Vagina (tissue), 2 donors: ENCODE data around the gene TARBP2. TPM values are rescaled to one million over a fixed set of nuclear protein-coding genes. Genes with fewer than 3 reads are reported as not detected.

ENCODE experiments used
- DNase-seq, 2 donors: peaks; one replicate each; pipeline ENCODE4 v3.0.0-alpha.2; 2017; ENCODE audit errors: extremely low spot score in 2 of 2
- H3K27ac ChIP-seq: fragments of 200-600 bp; sonication (generic); one replicate; pipeline ENCODE4 v1.5.1; 2019
- H3K27me3 ChIP-seq: fragments of 200-600 bp; sonication (generic); one replicate; pipeline ENCODE4 v1.5.1; 2019
- H3K36me3 ChIP-seq, 2 donors: fragments of 200-600 bp; sonication (generic); one replicate each; pipeline ENCODE4 v1.5.1; 2017 to 2019
- H3K4me1 ChIP-seq: fragments of 200-600 bp; sonication (generic); one replicate; pipeline ENCODE4 v1.5.1; 2019
- H3K4me3 ChIP-seq, 2 donors: fragments of 200-600 bp; sonication (generic); 1 replicate in 1 of 2; 2 replicates in 1 of 2; pipeline ENCODE4 v1.5.1; 2016 to 2019
- H3K9me3 ChIP-seq: fragments of 200-600 bp; sonication (generic); one replicate; pipeline ENCODE4 v1.5.1; 2019
- POLR2A ChIP-seq, 2 donors: fragments of 450-650 bp; IDR thresholded peaks; one replicate each; pipeline ENCODE4 v1.6.1; 2017; ENCODE audit warnings: antibody characterized with exemption in 2 of 2, mild to moderate bottlenecking in 2 of 2, moderate library complexity in 2 of 2
- POLR2AphosphoS5 ChIP-seq, 2 donors: sonication (generic); formaldehyde crosslinking; IDR thresholded peaks; one replicate each; pipeline ENCODE4 v1.9.0; 2017; ENCODE audit warnings: antibody characterized with exemption in 2 of 2, mild to moderate bottlenecking in 2 of 2, low read depth in 1 of 2; ENCODE audit not compliant: insufficient read depth in 1 of 2
- intact Hi-C: fragments of 100-400 bp; cut with DNase I; formaldehyde crosslinking; loops from one replicate; pipeline ENCODE4 v1.15.1; 2023
- total RNA-seq: library from RNA; depleted of rRNA; stranded (reverse); fragments of >200 nt; gene quantifications from one replicate; pipeline ENCODE4 v1.2.3, GENCODE V29; 2016
- TF ChIP-seq, protein P1 (sequence below), 3 experiments: fragments of 450-650 bp in 2 of 3; fragments of 200-600 bp in 1 of 3; sonication (generic) in 1 of 3; IDR thresholded peaks; one replicate each; pipeline ENCODE4 v1.5.1; 2017 to 2019; ENCODE audit warnings: antibody characterized with exemption in 3 of 3, mild to moderate bottlenecking in 2 of 3, moderate library complexity in 2 of 3

Gene TARBP2
- total RNA-seq, 1 donor from 2014 or later, result 17.7 TPM

DNA sequence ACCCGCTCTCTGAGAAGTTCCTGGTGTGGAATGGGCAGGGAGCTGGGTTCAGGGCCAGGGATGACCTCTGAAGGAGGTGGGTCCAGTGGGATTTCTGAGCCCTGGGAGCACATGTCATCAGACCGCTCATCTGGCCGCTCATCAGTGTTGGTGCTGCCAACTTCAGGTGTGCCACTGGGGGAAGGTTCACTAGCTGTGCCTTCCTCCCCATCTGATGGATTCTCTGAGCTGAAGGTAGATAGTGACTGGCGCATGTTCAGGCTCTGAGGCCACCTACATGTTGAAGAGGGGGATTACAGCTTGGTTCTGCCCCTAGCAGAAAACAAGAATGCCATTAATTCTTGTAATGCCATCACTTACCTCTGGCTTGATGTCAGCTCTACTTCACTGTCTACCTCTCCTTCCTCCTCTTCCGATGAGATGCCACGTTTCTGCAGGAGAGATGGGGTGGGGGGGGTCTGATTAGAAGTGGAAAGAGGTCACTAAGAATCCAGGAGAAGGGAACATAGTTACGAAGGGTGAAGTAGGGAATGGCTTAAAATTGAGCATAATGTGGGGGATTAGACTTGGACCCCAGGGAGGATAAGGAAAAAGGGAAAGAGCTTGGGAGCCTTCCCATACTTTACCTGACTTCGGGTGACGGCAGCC, 19.0 kb upstream of the TARBP2 start:
- intact Hi-C loops, result no loop called here
- H3K27me3 ChIP-seq, result no peaks in the 10 kb centered on the region
- no peak overlapping the region for H3K4me3 ChIP-seq
- H3K27ac ChIP-seq, result no peak overlapping the region
- TF ChIP-seq POLR2A (IDR thresholded peaks at IDR 0.05), result no peak
- TF ChIP-seq POLR2AphosphoS5 (IDR thresholded peaks at IDR 0.05; ENCODE audit: insufficient read depth in 1 of 2, low read depth in 1 of 2), result no peak
- TF ChIP-seq, protein P1, sequence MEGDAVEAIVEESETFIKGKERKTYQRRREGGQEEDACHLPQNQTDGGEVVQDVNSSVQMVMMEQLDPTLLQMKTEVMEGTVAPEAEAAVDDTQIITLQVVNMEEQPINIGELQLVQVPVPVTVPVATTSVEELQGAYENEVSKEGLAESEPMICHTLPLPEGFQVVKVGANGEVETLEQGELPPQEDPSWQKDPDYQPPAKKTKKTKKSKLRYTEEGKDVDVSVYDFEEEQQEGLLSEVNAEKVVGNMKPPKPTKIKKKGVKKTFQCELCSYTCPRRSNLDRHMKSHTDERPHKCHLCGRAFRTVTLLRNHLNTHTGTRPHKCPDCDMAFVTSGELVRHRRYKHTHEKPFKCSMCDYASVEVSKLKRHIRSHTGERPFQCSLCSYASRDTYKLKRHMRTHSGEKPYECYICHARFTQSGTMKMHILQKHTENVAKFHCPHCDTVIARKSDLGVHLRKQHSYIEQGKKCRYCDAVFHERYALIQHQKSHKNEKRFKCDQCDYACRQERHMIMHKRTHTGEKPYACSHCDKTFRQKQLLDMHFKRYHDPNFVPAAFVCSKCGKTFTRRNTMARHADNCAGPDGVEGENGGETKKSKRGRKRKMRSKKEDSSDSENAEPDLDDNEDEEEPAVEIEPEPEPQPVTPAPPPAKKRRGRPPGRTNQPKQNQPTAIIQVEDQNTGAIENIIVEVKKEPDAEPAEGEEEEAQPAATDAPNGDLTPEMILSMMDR (IDR thresholded peaks at IDR 0.05), result no peak
- peaks cover 0 to 81% of the 10 kb centered on the region in 2 donors for H3K36me3 ChIP-seq
- DNase-seq, result no peak
- H3K9me3 ChIP-seq, result no peaks in the 10 kb centered on the region
- H3K4me1 ChIP-seq, result peaks cover 38% of the 10 kb centered on the region

DNA sequence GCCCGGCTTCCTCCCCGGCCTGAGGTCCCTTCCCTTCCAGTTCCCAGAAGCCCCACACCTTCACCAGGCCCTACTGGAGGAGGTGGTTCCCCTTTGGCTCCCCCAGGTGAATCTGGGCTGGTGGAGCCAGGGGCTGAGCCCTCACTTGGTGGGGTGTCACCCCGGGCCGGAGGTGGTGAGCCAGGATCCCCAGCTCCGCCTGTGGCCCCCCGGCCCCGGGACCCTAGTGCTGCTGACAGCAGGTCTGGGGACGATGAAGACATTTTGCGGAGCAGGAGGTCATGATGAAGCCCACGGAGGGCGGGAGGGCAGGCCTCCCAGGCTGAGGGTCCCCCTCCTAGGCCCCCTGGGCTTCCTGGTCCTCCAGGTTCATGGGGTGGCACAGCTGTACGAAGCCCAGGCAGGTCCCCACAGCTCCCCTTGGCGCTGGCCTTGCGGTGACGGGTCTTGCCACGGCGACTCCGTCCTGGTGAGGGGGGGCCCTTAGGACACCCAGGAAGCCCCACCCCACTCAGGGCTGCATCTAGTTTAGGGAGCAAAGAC, 18.4 kb upstream of the TARBP2 start:
- TF ChIP-seq POLR2AphosphoS5 (IDR thresholded peaks at IDR 0.05; ENCODE audit: insufficient read depth in 1 of 2, low read depth in 1 of 2) (no peak), POLR2A (IDR thresholded peaks at IDR 0.05) (no peak)
- H3K4me3 ChIP-seq, result no peak overlapping the region
- no peak overlapping the region for H3K27ac ChIP-seq
- no peak for DNase-seq
- H3K36me3 ChIP-seq, result peaks cover 0 to 76% of the 10 kb centered on the region in 2 donors
- no peaks in the 10 kb centered on the region for H3K9me3 ChIP-seq
- H3K4me1 ChIP-seq, result peaks cover 37% of the 10 kb centered on the region
- H3K27me3 ChIP-seq, result no peaks in the 10 kb centered on the region
- intact Hi-C loops, result no loop called here

DNA sequence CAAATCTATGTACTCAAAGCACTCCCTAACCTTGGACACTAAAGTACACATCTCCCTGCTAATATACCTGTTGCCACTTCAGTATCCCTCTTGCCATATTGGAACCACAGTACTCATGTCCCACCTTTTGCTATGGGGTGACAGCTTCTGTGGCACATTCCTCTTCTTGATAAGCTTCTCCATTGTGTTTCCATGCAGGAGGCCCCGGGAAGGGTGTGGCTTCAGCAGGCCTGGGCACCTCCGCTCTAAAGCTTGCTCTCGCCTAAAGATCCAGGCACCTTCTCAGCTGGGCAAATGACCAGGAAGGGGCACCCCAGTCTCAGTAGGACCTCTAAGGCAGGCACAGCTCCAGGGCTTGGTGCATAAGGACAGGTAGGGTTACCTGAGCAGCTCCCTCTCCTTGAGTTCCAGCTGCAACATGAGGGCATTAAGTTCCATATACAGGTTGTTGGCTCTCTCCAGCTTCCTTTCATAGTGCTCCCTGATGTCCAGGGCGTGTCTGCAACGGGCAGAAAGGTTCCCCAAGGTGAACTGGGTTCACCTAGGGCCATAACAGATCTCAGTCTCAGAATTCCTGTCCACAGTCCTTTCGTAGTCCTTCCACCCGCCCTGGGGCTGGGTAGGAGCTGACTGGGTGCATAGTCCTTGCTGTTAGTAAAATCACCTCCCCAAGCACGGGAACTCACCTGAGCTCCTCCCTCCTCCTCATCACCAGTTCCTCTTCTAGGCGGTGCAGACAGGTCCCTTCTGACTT, 17.7 kb upstream of the TARBP2 start:
- peaks cover 0 to 69% of the 10 kb centered on the region in 2 donors for H3K36me3 ChIP-seq
- intact Hi-C loops, result no loop called here

DNA sequence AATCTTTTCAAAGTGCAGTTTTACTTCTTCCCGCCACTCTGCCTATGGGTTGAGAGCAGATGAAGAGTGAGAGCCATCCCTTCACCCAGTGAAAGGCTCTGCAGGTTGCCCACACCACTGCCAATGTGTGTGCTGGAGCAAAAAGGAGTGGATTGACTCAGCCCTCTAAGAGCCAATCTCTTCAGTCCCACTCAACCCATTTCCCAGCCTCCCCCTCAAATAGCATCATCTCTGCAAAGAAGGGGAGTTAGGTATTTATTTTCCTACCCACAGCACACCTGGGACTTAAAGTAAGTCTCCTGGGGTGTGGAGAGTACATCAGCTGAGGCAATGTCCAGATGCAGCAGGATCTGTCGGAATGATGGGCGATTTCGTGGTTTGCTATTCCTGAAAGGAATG, 17.1 kb upstream of the TARBP2 start:
- no peak overlapping the region for H3K4me3 ChIP-seq
- no peak overlapping the region for H3K27ac ChIP-seq
- peaks cover 0 to 64% of the 10 kb centered on the region in 2 donors for H3K36me3 ChIP-seq
- H3K27me3 ChIP-seq, result no peaks in the 10 kb centered on the region
- H3K9me3 ChIP-seq, result no peaks in the 10 kb centered on the region
- DNase-seq, result no peak
- TF ChIP-seq POLR2AphosphoS5 (IDR thresholded peaks at IDR 0.05; ENCODE audit: insufficient read depth in 1 of 2, low read depth in 1 of 2), result no peak
- TF ChIP-seq POLR2A (IDR thresholded peaks at IDR 0.05), result no peak
- TF ChIP-seq, protein P1 (IDR thresholded peaks at IDR 0.05), result no peak
- H3K4me1 ChIP-seq, result peaks cover 37% of the 10 kb centered on the region
- intact Hi-C loops, result no loop called here

More for the DNA sequence above, 17.7 kb upstream of the TARBP2 start:
- H3K27ac ChIP-seq, result no peak overlapping the region
- peaks cover 37% of the 10 kb centered on the region for H3K4me1 ChIP-seq
- no peaks in the 10 kb centered on the region for H3K9me3 ChIP-seq
- H3K27me3 ChIP-seq, result no peaks in the 10 kb centered on the region
- no peak for DNase-seq
- H3K4me3 ChIP-seq, result no peak overlapping the region
- no peak for TF ChIP-seq POLR2AphosphoS5 (IDR thresholded peaks at IDR 0.05; ENCODE audit: insufficient read depth in 1 of 2, low read depth in 1 of 2)
- TF ChIP-seq, protein P1 (IDR thresholded peaks at IDR 0.05), result no peak
- no peak for TF ChIP-seq POLR2A (IDR thresholded peaks at IDR 0.05)

DNA sequence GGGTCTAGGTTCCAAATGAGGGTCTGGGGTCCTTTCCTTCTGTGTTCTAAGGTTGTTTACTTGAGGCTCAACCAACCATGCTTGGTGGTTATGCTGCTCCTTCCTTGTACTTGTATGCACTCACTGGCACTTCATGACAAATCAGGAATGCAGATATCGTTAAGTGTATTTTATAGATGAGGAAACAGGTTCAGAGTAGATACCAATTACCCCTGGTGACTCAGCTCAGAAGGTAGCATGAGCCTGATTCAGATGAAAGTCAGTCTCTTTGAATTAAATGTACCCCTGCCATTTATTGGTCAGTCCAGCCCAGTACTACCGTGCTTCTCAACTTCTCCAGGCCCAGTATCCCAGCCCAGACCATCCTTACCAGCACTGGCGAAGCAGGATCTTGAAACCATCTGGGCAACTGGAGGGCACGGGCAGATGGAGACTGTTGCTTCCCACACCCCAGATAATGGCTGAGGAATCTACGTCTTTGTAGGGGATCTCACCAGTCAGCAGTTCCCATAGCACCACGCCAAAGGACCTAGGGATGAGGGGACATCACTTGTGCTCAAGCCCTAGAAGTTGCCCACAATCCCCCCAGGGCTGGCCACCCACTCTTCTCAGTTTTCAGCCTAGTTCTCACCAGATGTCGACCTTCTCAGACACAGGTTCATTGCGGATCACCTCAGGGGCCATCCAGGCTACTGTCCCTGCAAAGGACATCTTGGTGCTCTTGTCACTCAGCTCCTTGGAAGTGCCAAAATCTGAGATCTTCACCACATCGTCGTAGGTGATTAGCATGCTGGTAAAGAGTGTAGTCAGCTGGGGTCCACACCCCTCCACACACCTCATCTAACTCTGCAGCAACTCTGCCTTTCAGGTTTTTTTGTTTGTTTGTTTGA, 16.2 kb upstream of the TARBP2 start:
- no peaks in the 10 kb centered on the region for H3K27me3 ChIP-seq
- no peaks in the 10 kb centered on the region for H3K9me3 ChIP-seq
- peaks cover 37% of the 10 kb centered on the region for H3K4me1 ChIP-seq
- no peak for DNase-seq
- H3K36me3 ChIP-seq, result peaks cover 0 to 54% of the 10 kb centered on the region in 2 donors
- intact Hi-C loops, result no loop called here
- no peak overlapping the region for H3K4me3 ChIP-seq
- H3K27ac ChIP-seq, result no peak overlapping the region
- TF ChIP-seq POLR2A (IDR thresholded peaks at IDR 0.05), result no peak
- no peak for TF ChIP-seq POLR2AphosphoS5 (IDR thresholded peaks at IDR 0.05; ENCODE audit: insufficient read depth in 1 of 2, low read depth in 1 of 2)
- TF ChIP-seq, protein P1 (IDR thresholded peaks at IDR 0.05), result no peak
